Esophagus squamous epithelium (tissue), 5 donors: ENCODE results near the gene YARS2. TPM values are rescaled to one million over a fixed set of nuclear protein-coding genes. Genes with fewer than 3 reads are reported as not detected.
A peak's percentile ranks its signal among the peaks of the same experiment; 100 is the strongest.

ENCODE experiments used
- DNase-seq: peaks from one replicate; lab custom pipeline; 2025; lab: John Stamatoyannopoulos, UW
- H3K27ac ChIP-seq, 4 donors: fragments of 200-600 bp; sonication (generic); one replicate each; pipeline ENCODE4 v1.5.1; 2016 to 2019; ENCODE audit warnings: mild to moderate bottlenecking in 1 of 4
- H3K27me3 ChIP-seq, 4 donors: fragments of 200-600 bp; sonication (generic); 1 replicate in 3 of 4; 2 replicates in 1 of 4; pipeline versions ENCODE4 v1.5.1 to v1.6.0; 2017 to 2021; ENCODE audit warnings: antibody characterized with exemption in 1 of 4
- H3K36me3 ChIP-seq, 3 donors: fragments of 200-600 bp; sonication (generic); one replicate each; pipeline ENCODE4 v1.5.1; 2016 to 2019
- H3K4me1 ChIP-seq, 3 donors: fragments of 200-600 bp; sonication (generic); one replicate each; pipeline ENCODE4 v1.5.1; 2017 to 2019
- H3K4me3 ChIP-seq, 4 donors: fragments of 200-600 bp; sonication (generic); 1 replicate in 3 of 4; 2 replicates in 1 of 4; pipeline ENCODE4 v1.5.1; 2016 to 2019; ENCODE audit warnings: mild to moderate bottlenecking in 2 of 4, moderate library complexity in 1 of 4
- H3K9me3 ChIP-seq, 3 donors: fragments of 200-600 bp; sonication (generic); one replicate each; pipeline ENCODE4 v1.5.1; 2016 to 2019
- POLR2A ChIP-seq, 4 donors: fragments of 450-650 bp; IDR thresholded peaks; one replicate each; pipeline ENCODE4 v1.6.1; 2017; ENCODE audit warnings: antibody characterized with exemption in 4 of 4, mild to moderate bottlenecking in 4 of 4, moderate library complexity in 3 of 4
- WGBS, 2 donors: methylation state at CpG; one replicate each; pipeline ENCODE4 v1.1.5; 2018; 5-methylcytosine and 5-hydroxymethylcytosine counted together
- intact Hi-C: fragments of 100-400 bp; cut with DNase I; formaldehyde crosslinking; loops from one replicate; pipeline ENCODE4 v1.15.0; 2022
- total RNA-seq, 4 donors: library from RNA; depleted of rRNA; stranded (reverse); fragments of >200 nt; gene quantifications; one replicate each; pipeline ENCODE4 v1.1.0, GENCODE V29; 2016
- TF ChIP-seq, protein P1 (sequence below), 6 experiments: fragments of 450-650 bp in 4 of 6; fragments of 200-600 bp in 2 of 6; sonication (generic) in 2 of 6; IDR thresholded peaks; one replicate each; pipeline ENCODE4 v1.5.1; 2016 to 2019; ENCODE audit warnings: antibody characterized with exemption in 6 of 6, mild to moderate bottlenecking in 4 of 6, moderate library complexity in 4 of 6
- donor health status: DM: yes; HTN: yes; CAD: no.

Gene YARS2
- total RNA-seq, 4 donors from 2014 or later: 17.0 to 26.3 (median 22.8) TPM

DNA sequence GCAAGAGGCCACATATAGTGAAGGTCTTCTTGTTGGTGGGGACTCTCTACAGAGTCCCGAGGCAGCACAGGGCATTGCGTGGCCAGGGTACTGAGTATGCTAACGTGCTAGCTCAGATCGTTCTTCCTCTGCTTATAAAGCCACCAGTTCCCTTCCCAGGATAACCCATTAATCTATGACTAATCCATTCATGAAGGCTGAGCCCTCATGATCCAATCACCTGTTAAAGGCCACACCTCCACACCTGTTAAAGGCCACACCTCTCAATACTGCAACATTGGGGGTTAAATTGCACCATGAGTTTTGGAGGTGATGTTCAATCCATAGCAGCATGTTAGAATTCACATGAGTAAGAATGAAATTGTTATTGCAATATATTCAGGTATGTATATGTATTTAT is 12.8 kb upstream of the YARS2 start:
- Histone ChIP-seq H3K36me3 (no peaks in the 10 kb centered on the region), H3K27me3 (peaks cover 0 to 29% (median 0%) of the 10 kb centered on the region in 4 donors), H3K4me3 (no peak overlapping the region), H3K9me3 (no peaks in the 10 kb centered on the region), H3K27ac (no peak overlapping the region), H3K4me1 (no peaks in the 10 kb centered on the region)
- TF ChIP-seq, protein P1, sequence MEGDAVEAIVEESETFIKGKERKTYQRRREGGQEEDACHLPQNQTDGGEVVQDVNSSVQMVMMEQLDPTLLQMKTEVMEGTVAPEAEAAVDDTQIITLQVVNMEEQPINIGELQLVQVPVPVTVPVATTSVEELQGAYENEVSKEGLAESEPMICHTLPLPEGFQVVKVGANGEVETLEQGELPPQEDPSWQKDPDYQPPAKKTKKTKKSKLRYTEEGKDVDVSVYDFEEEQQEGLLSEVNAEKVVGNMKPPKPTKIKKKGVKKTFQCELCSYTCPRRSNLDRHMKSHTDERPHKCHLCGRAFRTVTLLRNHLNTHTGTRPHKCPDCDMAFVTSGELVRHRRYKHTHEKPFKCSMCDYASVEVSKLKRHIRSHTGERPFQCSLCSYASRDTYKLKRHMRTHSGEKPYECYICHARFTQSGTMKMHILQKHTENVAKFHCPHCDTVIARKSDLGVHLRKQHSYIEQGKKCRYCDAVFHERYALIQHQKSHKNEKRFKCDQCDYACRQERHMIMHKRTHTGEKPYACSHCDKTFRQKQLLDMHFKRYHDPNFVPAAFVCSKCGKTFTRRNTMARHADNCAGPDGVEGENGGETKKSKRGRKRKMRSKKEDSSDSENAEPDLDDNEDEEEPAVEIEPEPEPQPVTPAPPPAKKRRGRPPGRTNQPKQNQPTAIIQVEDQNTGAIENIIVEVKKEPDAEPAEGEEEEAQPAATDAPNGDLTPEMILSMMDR (IDR thresholded peaks at IDR 0.05): no peak
- no peak for TF ChIP-seq POLR2A (IDR thresholded peaks at IDR 0.05)
- intact Hi-C loops: no loop called here
- WGBS, 2 donors: 48 to 54% methylated on average over 3 to 4 of the region's 4 CpGs
- no peak for DNase-seq

- DNase-seq: no peak
- intact Hi-C loops: no loop called here
- peaks cover 0 to 25% (median 0%) of the 10 kb centered on the region in 4 donors for H3K27me3 ChIP-seq
- no peak for TF ChIP-seq POLR2A (IDR thresholded peaks at IDR 0.05)
- TF ChIP-seq, protein P1 (IDR thresholded peaks at IDR 0.05): no peak
- 75 to 83% methylated on average over 4 of the region's 4 CpGs for WGBS, 2 donors
- no peaks in the 10 kb centered on the region for H3K4me1 ChIP-seq
- H3K36me3 ChIP-seq: no peaks in the 10 kb centered on the region
- no peak overlapping the region for H3K4me3 ChIP-seq
- H3K9me3 ChIP-seq: no peaks in the 10 kb centered on the region
- H3K27ac ChIP-seq: no peak overlapping the region
Observed at GRCh38 chr12:32765906-32766305, 10.2 kb upstream of the YARS2 start.

GRCh38 chr12:32761716-32762115 is 6.0 kb upstream of the YARS2 start:
- Histone ChIP-seq H3K4me1 (no peaks in the 10 kb centered on the region), H3K27me3 (peaks cover 0 to 8% (median 0%) of the 10 kb centered on the region in 4 donors), H3K27ac (no peak overlapping the region), H3K4me3 (no peak overlapping the region), H3K9me3 (no peaks in the 10 kb centered on the region), H3K36me3 (no peaks in the 10 kb centered on the region)
- TF ChIP-seq, protein P1 (IDR thresholded peaks at IDR 0.05): no peak
- no peak for TF ChIP-seq POLR2A (IDR thresholded peaks at IDR 0.05)
- no peak for DNase-seq
- WGBS, 2 donors: 33 to 42% methylated on average over 1 of the region's 1 CpG
- intact Hi-C loops: no loop called here

- no peak for DNase-seq
- intact Hi-C loops: loop anchor here (10.0 kb wide), 1 partner anchor 1268 kb away; the partner anchor contains the start of gene ALG10
- peaks cover 0 to 3% (median 0%) of the 10 kb centered on the region in 4 donors for H3K27me3 ChIP-seq
- peaks cover 0 to 14% (median 0%) of the 10 kb centered on the region in 3 donors for H3K36me3 ChIP-seq
- H3K4me1 ChIP-seq: peaks cover 6 to 20% (median 12%) of the 10 kb centered on the region in 3 donors
- WGBS, 2 donors: 86 to 98% methylated on average over 3 of the region's 3 CpGs
- no peaks in the 10 kb centered on the region for H3K9me3 ChIP-seq
- H3K4me3 ChIP-seq: no peak overlapping the region
- no peak overlapping the region for H3K27ac ChIP-seq
- TF ChIP-seq, protein P1 (IDR thresholded peaks at IDR 0.05): no peak
- TF ChIP-seq POLR2A (IDR thresholded peaks at IDR 0.05): no peak
Observed at GRCh38 chr12:32757157-32757556, 1.5 kb upstream of the YARS2 start.

GRCh38 chr12:32756476-32757066 is 874 bp upstream of the YARS2 start:
- Histone ChIP-seq H3K27me3 (peaks cover 0 to 3% (median 0%) of the 10 kb centered on the region in 4 donors), H3K4me3 (peak overlapping the region in 3 of 4 donors; percentile 69 to 91 (median 75)), H3K36me3 (peaks cover 0 to 20% (median 0%) of the 10 kb centered on the region in 3 donors), H3K4me1 (peaks cover 6 to 20% (median 12%) of the 10 kb centered on the region in 3 donors), H3K9me3 (no peaks in the 10 kb centered on the region), H3K27ac (peak overlapping the region in 2 of 4 donors; percentile 93 to 94)
- intact Hi-C loops: loop anchor here (10.0 kb wide), 1 partner anchor 1268 kb away; the partner anchor contains the start of gene ALG10
- TF ChIP-seq POLR2A (IDR thresholded peaks at IDR 0.05): no peak
- TF ChIP-seq, protein P1 (IDR thresholded peaks at IDR 0.05): no peak
- WGBS, 2 donors: 27 to 37% methylated on average over 8 of the region's 8 CpGs
- DNase-seq: no peak
